ENCODE data around the gene SPACA6. TPM values are rescaled to one million over a fixed set of nuclear protein-coding genes. Genes with fewer than 3 reads are reported as not detected.

SPACA6 gene
- total and polyA plus RNA-seq, 2 donors from 2014 or later = 18.9 to 25.4 TPM

DNA sequence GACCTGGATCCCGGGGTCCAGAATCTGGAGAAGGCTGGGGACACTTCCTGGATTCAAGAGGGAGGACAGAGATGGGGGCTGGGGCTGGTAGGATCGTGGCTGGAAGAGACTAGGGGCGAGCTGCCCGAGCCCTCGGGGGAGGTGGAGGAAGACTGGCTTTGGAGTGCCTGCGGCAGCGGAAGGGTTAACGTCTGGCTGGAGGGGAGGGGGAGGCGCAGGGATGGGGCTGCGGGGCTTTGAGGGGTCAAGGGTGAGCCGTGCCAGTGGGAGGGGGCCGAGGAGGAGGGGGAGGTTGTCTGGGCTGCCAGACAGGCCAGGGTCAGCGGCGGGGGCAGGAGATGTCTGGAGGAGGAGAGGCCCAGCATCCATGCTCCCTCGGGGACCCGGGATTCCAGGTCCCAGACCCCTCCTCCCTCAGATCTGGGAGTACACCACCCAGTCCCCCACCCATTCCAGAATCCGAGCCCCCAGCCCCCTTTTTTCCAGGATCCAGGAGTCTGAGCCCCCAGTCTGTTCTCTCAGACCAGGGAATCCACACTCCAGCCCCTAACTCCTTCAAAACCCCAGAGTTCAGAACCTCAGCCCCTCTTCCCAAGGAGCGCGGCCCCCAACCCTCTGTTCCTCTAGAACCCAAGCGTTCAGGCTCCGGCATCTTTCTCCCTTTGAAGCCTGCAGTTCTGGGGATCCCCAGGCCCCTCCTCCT lies 3.2 kb upstream of the SPACA6 start:
- DNase-seq (peak; percentile 89 to 95 (median 90)), FAIRE-seq (no peak)
- H3K4me3 ChIP-seq (ENCODE audit: low read length in 3 of 3) = peak overlapping the region; percentile 90 to 92 (median 91)
- H3K27ac ChIP-seq (ENCODE audit: low read depth in 2 of 2, low read length in 2 of 2) = peak overlapping the region; percentile 93 to 94
- intact Hi-C loops (cut with DNase I) = no loop called here
- peaks cover 0 to 25% (median 18%) of the 10 kb centered on the region in 3 donors for H3K4me1 ChIP-seq (ENCODE audit: control insufficient read depth in 2 of 3, insufficient read depth in 2 of 3, low read depth in 1 of 3, low read length in 3 of 3)
- no peaks in the 10 kb centered on the region for H3K9me3 ChIP-seq (ENCODE audit: control insufficient read depth in 2 of 3, insufficient read depth in 1 of 3, low read length in 3 of 3)
- peak overlapping the region; percentile 62 to 89 (median 81) for H3K9ac ChIP-seq (ENCODE audit: low read length in 3 of 3)
- TF ChIP-seq CTCF (IDR thresholded peaks at IDR 0.05; ENCODE audit: borderline replicate concordance, extremely low read depth, insufficient read depth) = no peak
- peaks cover 2 to 13% (median 4%) of the 10 kb centered on the region in 3 donors for H3K36me3 ChIP-seq (ENCODE audit: control insufficient read depth in 2 of 3, insufficient read depth in 3 of 3, low read length in 3 of 3)
- no peaks in the 10 kb centered on the region for H3K27me3 ChIP-seq (ENCODE audit: control insufficient read depth, insufficient read depth, low read length)

GRCh38 chr19:51690454-51691073 lies 2.6 kb upstream of the SPACA6 start:
- H3K27me3 ChIP-seq (ENCODE audit: control insufficient read depth, insufficient read depth, low read length) = no peaks in the 10 kb centered on the region
- peaks cover 5 to 16% (median 7%) of the 10 kb centered on the region in 3 donors for H3K36me3 ChIP-seq (ENCODE audit: control insufficient read depth in 2 of 3, insufficient read depth in 3 of 3, low read length in 3 of 3)
- intact Hi-C loops (cut with DNase I) = no loop called here
- peaks cover 0 to 25% (median 18%) of the 10 kb centered on the region in 3 donors for H3K4me1 ChIP-seq (ENCODE audit: control insufficient read depth in 2 of 3, insufficient read depth in 2 of 3, low read depth in 1 of 3, low read length in 3 of 3)
- no peak for FAIRE-seq
- no peaks in the 10 kb centered on the region for H3K9me3 ChIP-seq (ENCODE audit: control insufficient read depth in 2 of 3, insufficient read depth in 1 of 3, low read length in 3 of 3)
- H3K9ac ChIP-seq (ENCODE audit: low read length in 3 of 3) = peak overlapping the region; percentile 71 to 89 (median 81)
- H3K4me3 ChIP-seq (ENCODE audit: low read length in 3 of 3) = peak overlapping the region; percentile 90 to 92 (median 91)
- peak; percentile 89 to 97 (median 94) for DNase-seq
- TF ChIP-seq CTCF (IDR thresholded peaks at IDR 0.05; ENCODE audit: borderline replicate concordance, extremely low read depth, insufficient read depth) = no peak
- H3K27ac ChIP-seq (ENCODE audit: low read depth in 2 of 2, low read length in 2 of 2) = peak overlapping the region; percentile 93 to 94

GRCh38 chr19:51691074-51691583 lies 2.0 kb upstream of the SPACA6 start:
- DNase-seq (no peak), FAIRE-seq (no peak)
- Histone ChIP-seq H3K9ac (ENCODE audit: low read length in 3 of 3) (peak overlapping the region; percentile 19 to 78 (median 44)), H3K27me3 (ENCODE audit: control insufficient read depth, insufficient read depth, low read length) (no peaks in the 10 kb centered on the region), H3K27ac (ENCODE audit: low read depth in 2 of 2, low read length in 2 of 2) (peak overlapping the region; percentile 83 to 94), H3K36me3 (ENCODE audit: control insufficient read depth in 2 of 3, insufficient read depth in 3 of 3, low read length in 3 of 3) (peaks cover 5 to 16% (median 7%) of the 10 kb centered on the region in 3 donors), H3K4me1 (ENCODE audit: control insufficient read depth in 2 of 3, insufficient read depth in 2 of 3, low read depth in 1 of 3, low read length in 3 of 3) (peaks cover 0 to 25% (median 18%) of the 10 kb centered on the region in 3 donors), H3K9me3 (ENCODE audit: control insufficient read depth in 2 of 3, insufficient read depth in 1 of 3, low read length in 3 of 3) (no peaks in the 10 kb centered on the region), H3K4me3 (ENCODE audit: low read length in 3 of 3) (peak overlapping the region; percentile 69 to 91 (median 86))
- intact Hi-C loops (cut with DNase I) = no loop called here
- no peak for TF ChIP-seq CTCF (IDR thresholded peaks at IDR 0.05; ENCODE audit: borderline replicate concordance, extremely low read depth, insufficient read depth)

Measured in kidney (tissue), 14 donors.